HG02763 (cell line): ENCODE results near the gene SLC25A29.
A peak's percentile ranks its signal among the peaks of the same experiment; 100 is the strongest.
"Not testable (repeated sequence)": the region's sequence is repeated elsewhere in the genome, so short reads cannot be mapped to it uniquely, and the experiment has no call there.

Experiments
- ATAC-seq: cut with Tn5 transposase; IDR thresholded peaks from one replicate; pipeline ENCODE4 v1.9.1; 2021; ENCODE audit warnings: mild to moderate bottlenecking, moderate library complexity; ENCODE audit not compliant: unreplicated experiment

SLC25A29 gene

GRCh38 chr14:100312877-100313400 lies 6.7 kb upstream of the SLC25A29 start:
- ATAC-seq: no peak

GRCh38 chr14:100312110-100312876 lies 6.0 kb upstream of the SLC25A29 start:
- not testable (repeated sequence) for ATAC-seq

GRCh38 chr14:100309028-100309737 lies 2.9 kb upstream of the SLC25A29 start:
- no peak for ATAC-seq

- not testable (repeated sequence) for ATAC-seq
Measured at GRCh38 chr14:100308427-100308792, 2.2 kb upstream of the SLC25A29 start.

- no peak for ATAC-seq
Measured at GRCh38 chr14:100307766-100308426, 1.7 kb upstream of the SLC25A29 start.

- ATAC-seq: no peak
Measured at GRCh38 chr14:100306998-100307765, 938 bp upstream of the SLC25A29 start.

- no peak for ATAC-seq
Measured at GRCh38 chr14:100305324-100306100, 732 bp downstream of the SLC25A29 start.

- no peak for ATAC-seq
Measured at GRCh38 chr14:100304825-100305323, 1.4 kb downstream of the SLC25A29 start.

GRCh38 chr14:100303925-100304324 lies 2.3 kb downstream of the SLC25A29 start:
- ATAC-seq: no peak

GRCh38 chr14:100303179-100303578 lies 3.1 kb downstream of the SLC25A29 start:
- ATAC-seq: no peak

GRCh38 chr14:100302616-100303015 lies 3.6 kb downstream of the SLC25A29 start:
- ATAC-seq: no peak

- ATAC-seq: no peak
Measured at GRCh38 chr14:100299238-100299560, 7.0 kb downstream of the SLC25A29 start.

- no peak for ATAC-seq
Measured at GRCh38 chr14:100298551-100299237, 7.5 kb downstream of the SLC25A29 start.

GRCh38 chr14:100297320-100298300 lies 8.6 kb downstream of the SLC25A29 start:
- peak; percentile 81 for ATAC-seq

- not testable (repeated sequence) for ATAC-seq
Measured at GRCh38 chr14:100296729-100297128, 9.5 kb downstream of the SLC25A29 start.

- ATAC-seq: no peak
Measured at GRCh38 chr14:100296106-100296651, 10.1 kb downstream of the SLC25A29 start.

- ATAC-seq: no peak
Measured at GRCh38 chr14:100295376-100296105, 10.7 kb downstream of the SLC25A29 start.
